NCI-H345 treated with DMSO at 0.1 percent for 48 hours (cell line): ENCODE results near the gene NCDN.

ENCODE experiments used
- DNase-seq: peaks from one replicate; lab custom pipeline; 2025; ENCODE audit not compliant: unreplicated experiment; lab: John Stamatoyannopoulos, UW

NCDN gene

DNA sequence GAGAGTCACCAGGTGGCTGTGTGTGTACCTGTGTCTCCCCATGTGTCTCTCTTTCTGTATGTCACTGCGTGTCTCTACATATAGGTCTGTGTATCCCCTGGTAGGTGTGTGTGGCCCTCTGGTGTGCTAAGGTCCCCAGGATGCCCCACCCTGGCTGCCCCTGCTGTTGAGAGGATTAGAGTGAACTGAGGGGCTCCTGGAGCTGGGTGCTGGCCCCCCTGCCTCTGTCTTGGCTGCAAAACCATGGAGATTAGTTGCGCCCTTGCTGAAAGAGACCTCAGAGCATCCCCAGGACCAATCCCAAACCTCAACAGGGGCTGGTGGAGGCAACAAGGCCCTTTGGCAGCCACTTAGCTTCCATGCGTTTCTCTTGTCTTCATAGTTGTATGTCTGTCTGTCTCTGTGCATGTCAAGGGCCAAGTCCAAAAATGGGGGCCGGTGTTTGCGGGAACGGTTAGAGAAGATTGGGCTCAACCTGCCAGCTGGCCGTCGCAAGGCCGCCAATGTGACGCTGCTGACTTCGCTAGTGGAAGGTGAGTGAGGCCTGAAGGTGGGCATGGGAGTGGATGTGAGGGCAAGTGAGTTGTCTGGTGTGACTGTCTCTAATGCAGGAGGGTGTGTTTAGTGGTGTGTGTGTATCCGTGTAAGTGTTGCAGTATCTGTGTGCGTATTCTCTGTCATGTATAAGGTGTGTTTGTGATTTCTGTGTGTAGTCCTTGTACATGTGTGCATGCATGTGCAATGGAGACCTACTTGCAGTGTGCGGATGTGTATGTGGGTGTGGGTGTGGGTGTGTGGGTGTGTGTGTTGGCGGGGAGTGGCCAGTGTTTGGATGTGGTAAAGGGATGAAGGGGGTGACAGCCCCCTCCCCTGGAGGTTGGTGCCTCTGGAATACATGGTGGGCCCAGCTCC is 32.2 kb downstream of the NCDN start:
- DNase-seq: no peak

DNA sequence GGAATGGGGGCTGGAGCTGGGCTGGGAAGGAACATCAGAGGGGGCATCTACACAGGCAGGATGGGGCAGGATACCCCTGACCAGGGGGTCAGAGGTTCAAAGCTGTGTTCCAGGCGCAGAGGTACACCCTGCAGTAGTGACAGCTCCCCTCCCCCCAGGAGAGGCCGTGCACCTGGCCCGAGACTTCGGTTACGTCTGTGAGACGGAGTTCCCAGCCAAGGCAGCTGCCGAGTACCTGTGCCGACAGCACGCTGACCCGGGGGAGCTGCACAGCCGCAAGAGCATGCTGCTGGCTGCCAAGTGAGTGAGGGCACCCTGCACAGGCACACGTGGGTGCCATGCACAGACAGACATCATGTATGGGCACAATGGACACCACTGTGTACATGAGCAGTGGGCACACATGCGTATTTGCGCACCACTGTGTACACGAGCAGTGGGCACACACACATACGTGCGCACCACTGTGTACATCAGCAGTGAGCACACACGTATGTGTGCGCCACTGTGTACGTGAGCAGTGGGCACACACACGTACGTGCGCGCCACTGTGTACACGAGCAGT is 33.0 kb downstream of the NCDN start:
- no peak for DNase-seq

DNA sequence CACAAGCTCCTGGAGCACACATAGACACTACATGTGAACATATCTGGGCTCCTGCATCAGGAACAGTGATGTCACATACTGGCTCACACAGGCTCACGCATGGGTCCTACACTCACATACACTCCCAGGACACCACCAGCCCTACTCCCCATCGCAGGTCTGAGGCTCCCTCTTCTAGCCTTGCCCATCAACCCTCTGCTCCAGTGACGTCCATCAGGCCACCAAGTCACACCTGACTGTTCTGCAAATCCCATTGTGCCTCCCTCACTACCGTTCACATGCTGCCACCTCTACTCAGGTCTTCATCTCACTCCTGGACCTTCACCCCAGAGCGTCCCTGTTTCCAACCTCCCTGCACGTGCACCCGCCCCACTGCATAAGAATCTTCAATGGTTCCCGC is 33.6 kb downstream of the NCDN start:
- DNase-seq: no peak

DNA sequence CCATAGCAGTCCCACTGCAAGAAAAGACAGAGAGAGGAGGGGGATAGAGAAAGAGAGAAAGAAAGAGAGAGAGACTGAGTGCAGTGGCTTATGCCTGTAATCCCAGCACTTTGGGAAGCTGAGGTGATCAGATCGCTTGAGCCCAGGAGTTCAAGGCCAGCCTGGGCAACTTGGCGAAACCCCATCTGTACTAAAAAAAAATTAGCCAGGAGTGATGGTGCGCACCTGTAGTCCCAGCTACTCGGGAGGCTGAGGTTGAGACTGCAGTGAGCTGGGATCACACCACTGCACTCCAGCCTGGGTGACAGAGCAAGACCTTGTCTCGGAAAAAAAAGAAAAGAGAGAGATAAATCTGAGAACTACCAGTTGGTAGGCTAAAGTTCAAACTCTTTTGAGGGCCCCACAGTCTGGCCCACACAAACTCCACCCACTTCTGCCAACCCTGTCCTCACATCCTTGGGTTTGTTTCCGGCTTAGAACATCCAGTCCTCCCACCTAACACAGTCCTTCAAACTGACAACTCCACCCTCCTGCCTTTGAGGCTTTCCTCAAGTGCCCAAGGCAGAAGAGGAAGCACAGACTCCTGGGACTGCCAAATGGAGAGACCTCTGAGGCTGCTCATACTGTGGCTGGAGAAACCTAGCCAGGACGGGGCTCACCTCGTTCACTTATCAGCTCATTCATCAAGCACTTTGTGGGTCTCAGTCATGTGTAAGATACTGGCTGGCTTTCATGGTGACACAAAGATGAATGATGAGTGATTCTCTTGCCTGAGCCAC is 35.6 kb downstream of the NCDN start:
- DNase-seq: no peak

DNA sequence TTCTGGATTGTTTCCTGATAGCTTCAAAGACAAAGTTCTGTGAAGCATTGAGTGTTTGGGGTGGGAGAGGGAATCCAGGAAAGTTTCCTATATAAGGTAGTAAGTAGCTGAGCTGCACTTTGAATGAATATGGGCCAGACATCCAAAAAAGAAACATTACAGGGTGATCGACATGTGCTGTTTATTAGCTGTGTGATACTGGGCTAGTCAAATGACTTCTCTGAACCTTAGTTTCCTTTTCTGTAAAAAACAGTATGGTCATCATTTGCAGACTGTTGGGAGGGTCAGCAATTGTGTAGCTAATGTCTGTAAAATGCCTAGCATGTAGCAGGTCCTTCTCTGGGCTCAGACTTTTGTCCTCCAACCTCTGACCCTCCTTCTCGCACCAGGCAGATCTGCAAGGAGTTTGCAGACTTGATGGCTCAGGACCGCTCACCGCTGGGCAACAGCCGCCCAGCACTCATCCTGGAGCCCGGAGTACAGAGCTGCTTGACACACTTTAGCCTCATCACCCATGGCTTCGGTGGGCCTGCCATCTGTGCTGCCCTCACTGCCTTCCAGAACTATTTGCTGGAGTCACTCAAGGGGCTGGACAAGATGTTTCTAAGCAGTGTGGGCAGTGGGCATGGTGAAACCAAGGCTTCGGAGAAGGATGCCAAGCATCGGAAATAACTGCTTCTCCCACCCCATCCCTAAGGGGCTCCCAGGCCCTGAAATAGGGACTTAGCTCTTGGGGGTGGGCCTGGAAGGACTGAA is 36.6 kb downstream of the NCDN start:
- no peak for DNase-seq

DNA sequence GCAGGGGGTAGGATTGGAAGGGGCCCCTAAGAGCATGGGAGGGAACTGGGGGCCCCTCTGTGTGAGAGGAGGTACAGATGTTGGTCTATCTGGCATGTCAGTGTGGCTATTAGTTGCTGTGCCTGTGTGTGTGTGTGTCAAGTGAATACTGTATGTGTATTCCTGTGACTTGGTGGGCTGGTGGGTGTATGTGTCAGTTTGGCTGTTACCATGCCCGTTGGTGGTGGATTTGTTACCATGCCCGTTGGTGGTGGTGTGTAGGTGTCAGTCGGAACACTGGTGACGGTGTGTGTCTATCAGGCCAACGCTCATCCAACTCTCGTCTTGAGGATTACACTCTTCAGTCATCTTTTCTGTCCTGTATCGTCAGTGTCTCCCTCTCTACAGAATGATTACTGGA is 38.1 kb downstream of the NCDN start:
- no peak for DNase-seq

DNA sequence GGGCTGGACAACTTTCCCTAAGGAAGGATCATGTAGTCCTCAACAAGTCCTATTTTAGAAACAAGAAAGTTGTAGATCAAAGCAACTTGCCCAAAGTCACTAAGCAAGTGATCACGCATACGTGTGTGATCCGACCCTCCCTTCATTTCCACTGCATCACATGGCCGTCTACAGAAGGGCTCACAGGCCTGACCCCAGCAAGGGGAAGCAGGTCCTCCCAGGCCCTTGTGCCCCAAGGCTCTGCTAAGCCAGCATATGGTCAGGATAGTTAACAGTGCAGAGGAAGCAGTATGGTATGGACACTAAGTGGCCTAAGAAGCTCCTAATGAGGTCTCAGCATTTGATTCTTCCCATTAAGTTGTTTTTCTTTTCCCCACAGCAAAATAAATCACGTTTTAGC is 40.3 kb downstream of the NCDN start:
- no peak for DNase-seq

DNA sequence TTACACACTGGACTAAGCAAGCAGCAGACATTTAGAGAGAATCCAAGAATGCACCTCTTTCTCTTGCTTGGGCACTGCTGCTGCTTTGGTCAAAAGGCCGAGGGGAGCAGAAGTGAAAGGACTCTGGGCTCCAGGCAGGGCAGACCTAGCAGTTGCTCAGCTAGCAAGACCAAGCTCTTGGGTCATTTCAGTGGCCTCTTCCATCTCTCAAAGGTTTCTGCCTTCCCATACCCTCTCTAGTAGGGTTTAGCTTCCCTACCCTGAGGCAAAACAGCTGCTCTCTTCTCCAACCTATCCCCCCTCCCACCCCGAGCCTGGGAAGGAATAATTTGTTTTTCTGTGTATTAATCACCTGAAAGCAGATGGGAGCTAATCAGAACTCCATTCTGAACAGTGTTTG is 41.3 kb downstream of the NCDN start:
- DNase-seq: no peak

DNA sequence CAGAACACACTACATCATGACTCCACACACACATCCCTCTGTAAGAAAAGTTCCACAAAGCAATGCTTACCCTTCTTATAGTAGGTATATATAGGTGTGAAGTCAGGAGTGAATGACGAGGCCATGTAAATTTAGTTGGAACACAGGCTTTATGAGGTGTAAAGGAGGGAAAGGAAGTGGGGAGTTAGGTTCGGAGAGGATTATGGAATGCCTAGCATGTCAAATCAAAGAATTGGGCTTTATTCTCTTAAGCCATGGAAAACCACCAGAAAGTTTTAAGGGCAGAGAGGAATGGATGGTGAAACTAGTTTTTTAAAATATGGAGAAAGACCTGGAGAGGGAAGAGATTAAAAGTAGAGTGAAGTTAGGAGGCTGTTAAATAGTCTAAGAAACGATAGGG is 41.8 kb downstream of the NCDN start:
- DNase-seq: no peak

DNA sequence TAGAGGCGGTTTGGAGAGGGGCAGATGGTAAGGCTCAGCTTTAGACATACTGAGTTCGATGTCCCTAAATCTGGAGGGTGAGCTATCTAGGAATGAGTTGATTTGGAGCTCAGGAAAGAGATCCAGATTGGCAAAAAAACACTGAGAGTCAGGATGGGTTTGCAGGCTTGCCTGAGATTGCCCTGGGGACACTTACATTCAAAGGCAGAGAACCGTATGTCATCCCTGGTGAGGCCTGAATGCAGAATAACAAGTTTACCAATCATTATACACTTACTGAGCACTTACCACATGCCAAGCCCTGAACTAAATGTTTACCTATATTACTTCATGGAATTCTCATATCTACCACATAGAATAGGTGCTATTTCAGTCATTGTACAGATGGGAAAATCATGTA is 43.0 kb downstream of the NCDN start:
- peak; percentile 7 for DNase-seq

DNA sequence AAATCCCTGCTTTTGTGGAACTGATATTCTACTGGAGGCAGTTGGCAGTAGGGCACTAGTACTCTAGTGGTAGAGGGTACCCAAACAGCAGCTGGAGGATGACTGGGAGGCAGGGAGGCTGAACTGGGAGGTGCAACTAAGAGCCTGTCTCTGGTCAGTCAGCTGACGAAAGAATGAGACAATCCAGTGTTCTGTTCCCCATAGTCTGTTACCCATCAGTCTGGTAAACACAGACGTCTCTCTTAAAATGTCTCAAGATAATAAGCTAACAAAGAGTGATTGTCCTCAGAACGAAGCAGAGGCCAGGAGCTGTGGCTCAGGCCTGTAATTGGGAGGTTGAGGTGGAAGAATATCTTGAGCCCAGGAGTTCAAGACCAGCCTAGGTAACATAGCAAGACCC is 45.9 kb downstream of the NCDN start:
- no peak for DNase-seq

DNA sequence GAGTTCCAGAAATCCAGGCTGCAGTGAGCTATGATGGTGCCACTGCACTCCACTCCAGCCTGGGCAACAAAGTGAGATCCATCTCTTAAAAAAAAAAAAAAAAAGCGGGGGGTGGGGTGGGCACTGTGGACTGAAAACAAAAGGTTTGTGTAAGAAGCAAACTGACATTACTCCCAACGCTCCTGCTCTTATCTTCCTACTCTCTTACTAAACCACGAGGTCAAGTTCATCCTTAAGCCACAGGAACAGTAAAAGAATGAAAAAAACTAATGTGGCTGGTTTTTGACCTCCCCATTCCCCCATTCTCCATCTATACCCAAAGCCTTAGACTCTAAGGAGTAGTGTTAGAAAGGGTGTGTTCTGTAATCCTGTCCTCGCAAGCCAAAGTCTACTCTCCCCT is 46.3 kb downstream of the NCDN start:
- DNase-seq: no peak

DNA sequence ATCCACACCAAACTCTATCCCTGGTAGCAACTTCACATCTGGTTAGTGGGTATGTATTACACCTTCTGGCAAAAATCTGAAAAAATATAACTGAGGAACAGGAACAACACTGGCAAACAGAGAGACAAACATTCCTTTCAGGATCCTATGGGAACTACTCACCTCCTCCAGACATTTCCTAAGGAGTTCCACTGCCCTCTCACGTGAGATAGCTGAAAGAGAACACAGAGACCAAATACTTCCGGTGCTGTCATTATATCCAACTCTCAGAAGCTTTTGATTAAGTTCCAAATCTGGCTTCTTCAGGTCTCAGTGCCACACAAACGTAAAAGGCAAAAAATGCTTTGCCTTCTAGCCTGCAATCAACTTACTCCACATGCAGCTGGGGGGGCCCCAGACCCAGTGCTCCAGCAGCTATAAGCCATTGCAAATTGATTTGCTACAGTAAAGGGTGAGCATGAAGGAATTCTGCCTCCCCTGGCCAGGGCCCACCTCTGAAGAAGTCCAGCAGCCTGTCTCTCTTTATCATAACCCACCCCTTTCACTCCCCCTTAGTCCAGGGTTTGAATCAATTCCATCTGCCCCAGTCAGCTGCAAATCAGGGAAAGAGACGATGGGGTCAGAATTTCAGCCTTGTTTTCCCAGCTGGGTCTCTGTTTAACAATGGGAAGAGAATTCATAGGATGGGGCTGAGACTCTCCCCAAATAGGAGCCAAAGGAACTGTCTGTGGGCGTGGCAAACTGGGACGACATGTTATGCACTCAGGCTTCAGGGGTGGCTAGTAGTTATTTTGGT is 47.7 kb downstream of the NCDN start:
- no peak for DNase-seq

DNA sequence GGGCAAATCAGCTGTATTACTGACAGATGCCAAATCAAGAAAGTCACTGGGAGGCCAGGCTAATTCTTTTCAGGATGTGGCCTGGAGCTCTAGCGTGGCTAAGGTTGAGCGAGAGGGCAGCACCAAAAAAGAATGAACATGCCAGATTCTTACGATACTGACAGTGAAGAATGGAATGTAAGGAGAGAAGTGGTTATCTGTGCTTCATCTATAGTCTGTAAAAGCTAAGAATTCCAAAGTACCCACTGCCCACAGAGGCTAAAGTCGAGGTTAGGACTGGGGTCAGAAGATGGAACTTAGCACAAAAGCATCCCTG is 48.2 kb downstream of the NCDN start:
- no peak for DNase-seq

DNA sequence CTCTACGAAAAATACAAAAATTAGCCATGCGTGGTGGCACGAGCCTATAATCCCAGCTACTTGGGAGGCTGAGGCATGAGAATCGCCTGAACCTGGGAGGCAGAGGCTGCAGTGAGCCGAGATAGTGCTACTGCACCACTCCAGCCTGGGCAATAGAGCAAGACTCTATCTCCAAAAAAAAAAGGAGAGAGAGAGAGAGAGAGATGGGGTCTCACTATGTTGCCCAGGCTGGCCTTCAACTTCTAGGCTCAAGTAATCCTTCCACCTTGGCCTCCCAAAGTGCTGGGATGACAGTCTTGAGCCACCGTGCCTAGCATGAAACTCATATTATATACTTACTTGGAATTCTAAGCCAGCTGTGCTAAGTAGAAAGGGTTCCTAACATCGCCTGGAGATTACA is 54.1 kb downstream of the NCDN start:
- no peak for DNase-seq

DNA sequence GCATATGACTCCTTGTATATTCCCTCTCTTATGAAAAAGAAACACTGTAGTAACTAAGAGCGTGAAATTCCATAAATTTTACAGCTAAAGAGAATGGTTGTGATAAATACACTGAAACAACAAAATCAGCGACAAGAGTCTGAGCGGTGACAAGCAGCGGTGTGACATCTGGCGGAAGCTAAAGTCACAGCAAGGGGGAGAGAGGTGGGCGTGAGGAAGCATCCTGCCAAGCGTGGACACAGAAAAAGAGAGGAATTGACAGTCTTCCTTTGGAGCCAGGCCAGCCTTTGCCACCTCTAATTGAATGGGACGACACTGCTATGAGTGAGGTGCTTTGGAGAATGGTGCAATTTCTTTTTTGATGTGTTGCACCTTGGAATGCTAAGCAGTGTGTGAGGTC is 57.8 kb downstream of the NCDN start:
- no peak for DNase-seq
